HG03558 (cell line): ENCODE results near the gene CALD1.

Experiments
- ATAC-seq: cut with Tn5 transposase; IDR thresholded peaks from one replicate; pipeline ENCODE4 v1.9.1; 2021; ENCODE audit warnings: moderate number of reproducible peaks; ENCODE audit not compliant: unreplicated experiment; ENCODE audit errors: extremely low read depth

Gene CALD1

DNA sequence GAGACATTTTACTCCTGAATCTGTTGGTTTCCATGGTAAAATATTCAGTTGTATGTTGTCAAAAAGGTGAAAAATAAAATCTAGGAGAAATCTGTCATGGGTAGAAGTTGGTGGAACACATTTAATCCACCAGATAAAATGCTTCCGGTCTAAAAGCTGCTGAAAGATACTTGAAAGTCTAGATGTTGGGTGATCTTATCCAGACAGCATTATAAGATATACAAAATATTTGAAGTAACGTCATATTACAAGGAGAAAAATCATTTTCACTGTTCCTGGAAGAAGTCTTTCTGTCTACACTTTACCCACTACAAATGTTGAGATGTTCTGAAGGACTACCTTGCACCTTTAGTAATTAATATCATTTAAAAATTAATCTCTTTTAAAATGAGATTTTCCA is 40.9 kb downstream of the CALD1 start:
- ATAC-seq, result no peak

DNA sequence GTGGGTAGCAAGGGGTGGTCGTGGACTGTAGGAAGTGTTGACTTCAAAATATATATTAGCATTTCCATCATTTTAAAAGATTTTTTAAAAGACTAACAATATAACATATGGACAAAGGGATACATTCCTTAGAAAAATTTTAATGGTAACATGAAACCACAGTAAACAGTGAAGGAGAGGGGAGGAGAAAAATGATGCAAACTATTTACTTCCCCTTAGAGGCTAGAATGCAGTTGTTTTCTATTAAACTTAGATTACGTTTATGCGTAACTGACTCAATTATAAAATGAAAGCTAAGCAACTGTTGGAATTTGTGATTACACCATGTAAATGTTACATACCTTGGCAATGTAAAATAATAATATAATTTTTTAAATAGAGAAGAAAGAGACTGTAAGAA is 41.3 kb downstream of the CALD1 start:
- no peak for ATAC-seq

DNA sequence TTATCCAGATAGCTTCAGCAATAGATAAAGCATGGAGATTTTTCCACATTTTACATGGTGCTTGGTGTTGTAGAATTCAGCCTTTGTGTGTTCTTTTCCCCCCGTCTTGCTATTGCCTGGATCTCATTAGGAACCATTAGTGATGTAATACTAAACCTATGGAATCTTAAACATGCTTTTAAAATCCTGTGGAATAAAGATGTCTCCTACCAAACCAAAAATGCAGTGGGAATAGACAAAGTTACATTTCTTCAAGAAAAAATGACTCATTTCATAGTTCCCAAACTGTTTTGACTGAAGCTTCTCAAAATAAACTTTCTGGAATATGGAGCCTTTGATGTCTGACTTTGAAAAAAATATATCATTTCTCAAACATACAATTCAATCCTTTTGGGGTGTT is 44.0 kb downstream of the CALD1 start:
- ATAC-seq, result no peak

DNA sequence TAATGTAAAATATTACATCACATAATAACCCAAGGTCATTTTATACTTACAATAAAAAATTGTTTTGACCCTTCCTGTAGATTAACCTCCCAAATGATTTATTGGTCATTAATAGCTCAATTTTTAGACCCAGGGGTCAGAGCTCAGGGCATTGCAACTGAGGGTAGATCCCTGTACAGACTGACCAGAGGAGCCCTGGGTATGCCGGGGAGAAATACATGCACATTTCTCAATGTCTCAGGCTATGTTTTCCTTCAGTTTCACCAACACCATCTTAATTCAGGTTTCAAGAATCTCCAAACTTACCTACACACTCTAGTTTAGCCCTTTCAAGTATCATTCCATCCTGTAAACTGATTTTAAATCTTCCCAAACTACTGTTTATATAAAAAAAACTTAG is 46.2 kb downstream of the CALD1 start:
- no peak for ATAC-seq

DNA sequence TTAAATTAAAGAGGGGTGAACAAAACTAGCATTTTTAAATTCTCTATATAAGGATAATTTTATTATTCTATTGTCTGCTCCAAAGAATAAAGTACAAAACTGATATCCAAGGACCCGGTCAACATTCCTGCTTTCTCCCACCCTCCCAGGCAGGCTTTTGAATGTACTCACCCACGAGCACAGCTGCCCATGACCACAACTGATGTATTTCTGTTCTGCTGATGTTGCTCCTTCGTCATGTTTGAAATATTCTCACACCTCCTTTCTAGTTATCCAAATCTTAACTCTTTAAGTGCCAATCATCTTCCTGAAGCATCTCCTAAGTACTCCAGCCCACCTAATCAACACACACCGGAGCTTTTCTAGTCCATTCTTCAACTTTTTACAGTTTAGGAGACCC is 46.7 kb downstream of the CALD1 start:
- no peak for ATAC-seq

DNA sequence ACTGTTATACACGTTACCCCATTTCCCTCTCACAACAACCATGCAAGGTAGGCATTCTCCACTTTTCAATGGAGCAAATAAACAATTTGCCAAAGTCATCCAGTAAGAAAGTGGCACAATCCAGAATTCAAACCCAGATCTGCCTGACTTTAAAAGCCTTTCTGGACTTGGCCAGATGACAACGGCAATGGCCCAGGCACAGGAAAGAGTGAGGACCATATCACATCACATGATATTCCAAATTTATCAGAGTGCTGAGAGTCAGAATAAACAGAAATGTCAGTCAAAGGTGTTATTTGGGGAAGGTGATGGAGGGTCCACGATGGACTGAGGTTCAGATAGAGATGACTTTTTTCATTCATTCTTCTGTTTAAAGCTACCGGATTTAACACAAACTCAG is 48.0 kb downstream of the CALD1 start:
- no peak for ATAC-seq

DNA sequence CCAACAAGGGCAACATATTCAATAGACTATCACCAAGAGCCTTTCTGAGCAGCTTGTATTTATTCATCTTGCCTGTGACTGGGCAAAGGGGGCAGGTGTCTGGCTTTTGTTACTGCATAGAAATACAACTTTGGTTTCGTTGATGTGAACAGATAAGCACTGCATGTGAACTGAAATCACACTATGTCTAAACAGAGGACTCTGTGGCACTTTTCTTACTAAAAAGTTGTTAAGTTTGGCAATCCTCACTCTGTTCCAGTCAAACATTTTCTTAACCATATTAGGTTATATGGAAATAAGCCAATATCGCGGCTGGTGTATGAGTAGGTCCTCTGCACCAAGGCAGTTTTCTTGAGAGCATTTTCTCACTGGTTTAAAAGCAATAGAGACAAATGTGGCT is 48.5 kb downstream of the CALD1 start:
- no peak for ATAC-seq

DNA sequence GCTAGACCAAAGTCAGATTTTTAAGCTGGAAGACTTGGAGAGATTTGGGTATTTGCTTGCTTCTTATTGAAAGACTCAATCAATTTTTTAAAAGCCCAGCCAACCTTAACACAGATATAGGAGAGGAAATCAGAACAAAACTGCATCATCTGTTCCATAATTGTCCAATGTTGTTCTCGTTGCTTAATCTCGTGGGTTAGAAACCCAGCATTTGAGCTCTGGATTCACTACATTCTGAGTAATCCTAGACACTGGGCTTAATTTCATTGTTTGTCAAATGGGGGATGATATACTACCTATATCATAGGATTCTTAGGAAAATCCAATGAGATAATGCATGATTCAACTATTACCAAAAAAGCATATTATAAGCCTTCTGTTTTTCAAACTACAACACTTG is 48.9 kb downstream of the CALD1 start:
- ATAC-seq, result no peak

DNA sequence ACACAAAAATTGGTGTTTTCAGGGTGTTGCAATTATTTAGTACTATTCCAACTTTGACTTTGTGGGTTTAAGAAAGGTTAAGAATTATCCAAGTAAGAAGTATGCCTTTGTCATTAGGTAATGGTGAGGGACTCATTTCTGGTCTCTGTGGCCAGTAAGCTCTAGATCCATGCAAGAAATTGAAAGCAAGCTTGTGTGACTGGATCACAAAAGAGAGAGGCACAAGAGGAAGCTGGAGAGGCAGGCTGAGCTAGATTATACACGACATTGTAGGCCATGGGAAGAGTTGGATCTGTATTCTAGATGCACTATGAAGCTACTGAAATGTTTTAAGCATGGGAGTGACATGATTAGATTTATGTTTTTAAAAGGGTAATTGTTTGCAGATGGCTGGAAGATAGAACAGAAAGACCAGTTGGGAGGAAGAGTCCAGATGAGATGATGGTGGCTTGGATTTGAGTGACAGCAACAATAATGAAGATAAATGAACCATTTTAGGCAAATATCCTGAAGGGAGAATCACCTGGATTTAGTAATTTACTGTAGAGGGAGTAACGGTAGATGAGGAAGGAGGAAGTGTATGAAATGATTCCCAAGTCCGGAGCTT is 50.0 kb downstream of the CALD1 start:
- ATAC-seq, result no peak

DNA sequence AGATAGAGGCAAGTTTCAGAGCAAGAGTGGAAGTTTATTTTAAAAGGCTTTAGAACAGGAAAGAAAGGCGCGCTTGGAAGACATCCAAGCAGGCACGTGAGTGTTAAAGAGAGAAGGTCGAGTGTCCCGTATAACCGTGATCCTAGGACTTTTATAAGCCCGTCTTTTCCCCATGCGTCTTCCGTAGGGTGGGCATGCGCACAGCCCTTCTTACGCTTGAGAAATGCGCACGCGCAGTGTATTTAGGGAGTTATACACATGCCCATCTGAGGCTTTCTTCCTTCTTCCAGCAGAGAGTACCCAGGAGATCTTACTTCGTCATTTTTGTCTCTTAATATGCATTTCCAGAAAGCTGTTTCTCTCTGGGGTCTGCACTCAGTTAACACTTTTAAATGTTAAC is 52.4 kb downstream of the CALD1 start:
- ATAC-seq, result no peak

DNA sequence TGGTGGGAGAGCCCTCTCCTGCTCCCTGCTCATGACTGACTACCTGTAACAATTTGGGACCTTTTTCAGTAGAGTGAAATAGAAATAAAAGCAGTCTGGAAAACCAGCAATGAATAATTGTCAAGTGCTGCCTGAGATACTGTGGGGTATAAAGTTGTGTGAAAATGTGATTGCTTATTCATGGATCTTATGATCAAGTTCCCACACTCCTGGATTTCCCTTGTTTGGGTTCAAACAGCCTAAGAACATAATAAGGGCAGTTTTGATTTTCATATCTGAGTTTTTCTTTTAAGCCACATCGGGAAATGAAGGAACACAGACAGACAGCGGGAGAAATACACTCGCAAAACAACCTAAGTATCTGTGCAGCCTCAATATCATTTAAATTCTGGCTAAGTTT is 52.9 kb downstream of the CALD1 start:
- no peak for ATAC-seq

DNA sequence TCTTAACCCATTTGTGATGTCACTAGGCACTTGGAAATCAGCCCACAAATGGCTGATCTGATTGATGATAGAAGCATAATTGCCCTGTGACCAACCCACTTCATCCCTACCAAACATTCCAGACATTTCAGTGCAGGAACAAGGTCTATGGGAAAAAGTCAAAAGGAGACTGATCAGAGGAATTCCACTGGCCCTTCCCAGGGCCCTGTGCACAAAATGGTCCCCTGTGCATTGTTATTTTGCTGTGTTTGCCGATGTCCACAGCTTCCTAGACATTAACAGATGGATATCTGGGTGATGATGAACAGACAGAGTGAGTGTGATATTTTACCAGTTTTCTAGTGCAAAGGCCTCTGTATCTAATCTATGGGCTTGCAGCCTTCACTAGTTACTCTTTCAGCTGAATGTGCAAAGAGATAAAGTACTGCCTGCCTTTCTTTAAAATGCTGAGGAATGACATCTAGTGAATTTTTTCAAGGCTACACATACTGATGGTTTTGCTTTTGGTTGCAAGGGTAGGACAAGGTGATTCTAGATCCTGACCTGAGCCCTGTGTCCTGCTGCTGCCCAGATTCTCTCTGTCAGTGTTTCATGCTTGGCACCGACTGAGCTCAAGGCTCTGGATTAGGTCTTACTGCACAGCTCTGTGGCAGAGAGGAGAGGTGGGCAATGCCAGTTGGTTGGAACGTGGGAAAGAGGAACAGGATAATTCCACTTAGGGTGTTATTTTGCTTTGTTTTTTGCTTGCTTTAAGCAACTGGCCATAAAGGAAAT is 55.4 kb downstream of the CALD1 start:
- ATAC-seq, result no peak

DNA sequence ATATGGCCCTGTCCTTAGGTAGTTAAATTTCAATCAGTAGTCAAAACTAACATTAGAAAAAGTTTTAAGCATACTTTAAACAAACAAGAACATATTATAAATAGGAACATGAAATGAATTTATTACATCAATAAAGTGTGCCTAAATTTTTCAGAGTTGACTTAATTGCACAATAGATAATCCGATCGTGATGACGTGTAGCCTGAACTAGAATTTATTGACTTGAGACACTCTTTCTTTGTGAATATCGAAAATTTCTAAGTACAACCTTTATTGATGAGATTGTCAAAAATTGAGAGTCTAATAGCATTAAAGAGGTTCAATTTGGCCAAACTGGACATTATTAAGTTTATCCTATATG is 56.0 kb downstream of the CALD1 start:
- no peak for ATAC-seq

DNA sequence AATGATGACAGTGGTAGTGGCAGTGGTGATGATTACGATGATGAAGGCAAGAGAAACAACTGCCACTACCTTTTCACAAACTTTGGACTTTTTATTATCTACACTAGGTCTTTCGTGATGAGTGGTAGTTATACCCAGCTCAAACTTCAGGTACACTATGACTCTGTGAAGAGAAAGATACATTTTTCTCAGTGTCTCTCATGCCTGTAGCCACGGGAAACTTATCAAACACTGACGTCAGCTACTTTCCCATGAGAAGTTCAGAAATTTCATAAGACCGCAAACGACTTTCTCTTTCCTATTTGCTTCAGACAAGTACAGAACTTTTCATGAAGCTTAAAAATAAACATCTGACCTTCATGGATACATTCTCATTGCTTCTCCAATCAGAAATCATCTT is 57.0 kb downstream of the CALD1 start:
- ATAC-seq, result no peak

DNA sequence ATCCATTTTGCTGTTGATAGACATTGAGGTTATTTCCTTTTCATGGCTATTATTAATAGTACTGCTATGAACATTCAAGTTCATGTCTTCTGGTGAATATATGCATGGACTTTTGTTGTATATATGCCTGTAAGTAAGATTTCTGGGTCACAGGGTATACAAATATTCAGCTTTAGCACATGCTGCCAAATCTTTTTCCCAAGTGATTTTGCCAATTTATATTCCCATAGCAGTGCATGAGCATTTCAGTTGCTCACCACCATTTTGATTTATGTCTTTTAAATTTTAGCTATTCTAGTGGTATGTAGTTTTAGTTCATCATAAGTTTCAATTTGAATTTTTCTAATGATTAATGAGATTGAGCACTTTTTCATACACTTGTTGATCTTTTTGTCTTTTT is 59.9 kb downstream of the CALD1 start:
- no peak for ATAC-seq

DNA sequence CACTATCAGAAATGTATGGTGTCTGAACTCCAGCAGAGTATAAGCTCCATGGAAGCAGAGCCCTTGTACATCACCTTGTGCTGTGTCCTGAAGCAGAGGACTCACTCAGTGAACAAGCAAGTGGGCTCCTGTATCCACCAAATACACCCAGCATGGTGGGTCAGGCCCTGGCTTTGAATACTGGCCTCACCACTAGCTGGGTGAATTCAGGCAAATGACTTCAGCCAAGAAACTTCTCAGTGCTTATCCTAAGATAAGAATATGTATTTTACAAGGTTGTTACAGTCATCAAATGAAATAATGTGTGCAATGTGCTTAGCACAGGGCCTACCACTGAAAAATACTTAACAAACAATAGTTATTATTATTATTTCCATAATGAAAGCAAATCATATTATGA is 62.6 kb downstream of the CALD1 start:
- ATAC-seq, result no peak

DNA sequence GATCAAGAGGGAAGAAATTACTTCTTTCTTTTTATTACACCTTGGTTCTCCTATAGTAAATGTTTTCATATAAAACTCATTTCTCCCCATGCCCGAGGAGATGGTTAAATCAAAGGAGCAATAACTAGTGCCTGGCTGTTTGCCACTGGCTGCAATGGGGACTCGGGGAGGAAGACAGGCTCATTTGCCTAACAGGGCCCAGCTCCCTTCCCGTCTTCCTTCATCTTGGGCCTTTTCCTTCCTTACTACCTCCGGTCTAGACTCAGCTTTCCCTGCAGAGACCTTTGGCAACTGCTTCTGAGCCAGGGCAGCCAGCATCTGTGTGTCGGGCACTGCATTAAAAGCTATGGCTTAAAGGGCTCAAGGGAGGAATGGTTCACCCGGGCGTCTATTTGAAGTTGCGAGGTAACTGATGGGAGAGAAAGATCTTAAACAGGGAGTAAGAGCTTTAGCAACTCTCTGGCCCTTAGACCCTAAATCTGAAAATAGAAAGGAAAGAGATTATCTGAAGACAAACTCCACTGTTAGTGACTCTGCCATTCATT is 63.5 kb downstream of the CALD1 start:
- ATAC-seq, result no peak

DNA sequence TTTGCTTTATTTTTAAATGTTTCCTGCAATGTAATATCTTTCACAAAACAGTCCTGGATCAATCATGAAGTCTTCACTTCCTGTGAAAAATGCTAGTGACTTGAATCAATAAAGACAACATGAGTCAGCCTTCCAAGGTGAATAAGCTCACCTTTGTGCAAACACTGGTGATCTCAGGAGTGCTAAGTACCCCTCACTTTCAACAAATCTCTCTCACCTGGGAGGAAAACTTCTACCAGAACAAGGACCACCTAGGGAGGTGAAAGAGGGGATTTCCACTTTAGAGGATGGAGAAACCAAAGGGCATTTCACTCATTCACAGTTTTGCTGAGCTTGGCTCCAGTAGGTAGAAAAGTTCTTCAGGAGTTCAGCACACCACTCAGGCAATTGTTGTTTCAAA is 64.8 kb downstream of the CALD1 start:
- no peak for ATAC-seq

DNA sequence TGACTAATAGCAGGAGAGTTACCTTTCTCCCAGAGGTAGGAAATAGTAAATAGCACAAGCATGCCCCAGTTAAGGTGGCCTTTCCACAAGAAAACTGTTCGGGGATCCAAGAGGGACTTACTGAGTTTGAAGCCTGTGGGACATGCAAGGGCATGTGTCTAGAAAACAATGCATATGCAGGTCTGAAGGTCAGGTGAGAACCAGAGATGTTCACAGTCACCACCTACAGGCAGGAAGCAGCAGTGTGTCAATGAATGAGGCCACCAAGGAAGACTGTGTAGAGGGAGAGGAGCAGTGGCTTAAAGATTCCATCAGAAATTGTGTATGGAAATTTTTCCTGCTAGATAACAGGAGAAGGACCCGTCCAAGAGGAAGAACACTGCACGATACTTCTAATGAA is 66.0 kb downstream of the CALD1 start:
- no peak for ATAC-seq

DNA sequence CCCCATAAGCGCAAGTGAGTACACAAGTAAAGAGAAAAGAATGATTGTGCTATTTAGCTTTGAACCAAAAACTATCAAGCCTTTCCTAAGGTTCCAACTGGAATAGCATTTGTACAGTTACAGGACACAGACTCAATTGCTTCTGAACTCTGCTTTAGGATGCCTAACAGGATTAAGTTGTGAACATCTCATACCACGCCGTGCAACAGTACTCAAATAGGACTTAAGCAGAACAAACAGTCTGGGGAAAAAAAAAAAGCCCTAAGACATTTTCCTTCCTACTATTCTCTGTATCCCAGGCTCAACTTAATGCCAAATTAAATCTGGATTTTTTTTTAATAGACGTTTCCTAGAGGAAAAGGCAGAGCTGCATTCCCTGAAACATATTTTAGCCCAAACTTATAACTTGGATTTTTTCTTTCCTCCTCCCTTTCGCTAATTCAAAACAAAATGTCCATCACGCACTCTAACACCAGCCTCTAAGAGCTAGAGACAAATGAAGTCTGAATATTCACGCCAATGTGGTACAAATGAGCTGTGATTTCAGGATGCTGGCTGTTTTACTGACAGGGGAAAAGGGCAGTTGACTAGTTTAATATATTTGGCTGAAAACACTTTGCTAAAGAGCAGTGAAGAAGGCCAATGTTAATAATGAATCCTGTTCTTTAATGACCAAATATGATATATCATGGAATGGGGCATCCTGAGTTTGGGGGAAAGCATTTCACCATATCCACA is 68.6 kb downstream of the CALD1 start:
- ATAC-seq, result no peak

DNA sequence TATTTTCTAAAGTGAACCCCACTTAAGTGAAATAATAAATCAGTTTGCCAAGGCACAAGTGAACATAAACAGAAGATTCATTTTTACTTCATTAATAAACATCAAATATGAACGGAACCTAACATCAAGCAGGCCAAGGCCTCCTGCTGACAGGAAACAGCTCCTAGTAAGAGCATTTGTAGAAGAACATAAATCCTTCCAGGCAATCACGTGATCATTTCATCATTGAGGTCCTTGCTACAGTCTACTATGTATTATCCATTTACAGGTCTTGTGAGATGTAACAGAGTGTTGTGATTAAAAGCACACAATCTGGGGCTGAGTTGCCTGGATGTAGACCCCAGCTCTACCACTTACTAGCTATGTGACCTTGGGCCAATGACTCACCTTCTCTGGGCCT is 70.6 kb downstream of the CALD1 start:
- no peak for ATAC-seq
